ENCODE data around the gene ULK4. TPM values are rescaled to one million over a fixed set of nuclear protein-coding genes. Genes with fewer than 3 reads are reported as not detected.

ULK4 gene
- total and polyA plus RNA-seq, 9 of the 15 experiments (the other 6 are each of a cell fraction or from before 2014, with no cell fraction given) = 3.0 to 5.9 (median 3.5) TPM

DNA sequence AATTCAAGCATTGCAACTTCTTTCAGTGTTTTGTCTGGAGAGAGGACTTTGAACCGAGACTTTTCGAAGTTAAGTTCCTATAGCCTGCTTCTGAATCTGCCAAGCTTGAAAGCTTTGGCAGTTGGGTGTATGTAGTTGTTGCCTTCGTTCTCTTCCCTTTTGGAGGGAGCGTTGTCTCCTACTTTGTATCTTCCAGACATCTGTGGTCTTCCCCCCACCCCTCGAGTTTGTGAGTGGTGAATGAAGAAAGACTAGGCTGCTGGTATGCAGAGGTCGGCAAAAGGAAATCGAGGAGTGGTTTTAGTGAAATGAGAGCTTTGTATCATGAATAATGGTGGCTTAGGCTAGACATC is 761.3 kb downstream of the ULK4 start (continued):
- TF ChIP-seq MGA (IDR thresholded peaks at IDR 0.05) = no peak
- no peak for TF ChIP-seq HOXB6 (CRISPR knock-in tag; IDR thresholded peaks at IDR 0.05; ENCODE audit: borderline replicate concordance)
- no peak for TF ChIP-seq ZNF57 (CRISPR knock-in tag; IDR thresholded peaks at IDR 0.05)
- 0 out of 4 replicates have a peak, but pooled peaks of 1 of the 2 experiments have one; percentile 5 for TF ChIP-seq RAD21 (CRISPR knock-in tag; conservative IDR thresholded peaks at IDR 0.05 in 1 of 2, IDR thresholded peaks at IDR 0.05 in 1 of 2)
- TF ChIP-seq FOXK2 (conservative IDR thresholded peaks at IDR 0.05 in 1 of 2, IDR thresholded peaks at IDR 0.05 in 1 of 2; ENCODE audit: low read depth in 2 of 2) = peak in 1 of 2 experiments; percentile 33; a peak in 1 of 4 replicates
- TF ChIP-seq SMARCE1 (IDR thresholded peaks at IDR 0.05) = peak; percentile 52
- TF ChIP-seq, protein P1, sequence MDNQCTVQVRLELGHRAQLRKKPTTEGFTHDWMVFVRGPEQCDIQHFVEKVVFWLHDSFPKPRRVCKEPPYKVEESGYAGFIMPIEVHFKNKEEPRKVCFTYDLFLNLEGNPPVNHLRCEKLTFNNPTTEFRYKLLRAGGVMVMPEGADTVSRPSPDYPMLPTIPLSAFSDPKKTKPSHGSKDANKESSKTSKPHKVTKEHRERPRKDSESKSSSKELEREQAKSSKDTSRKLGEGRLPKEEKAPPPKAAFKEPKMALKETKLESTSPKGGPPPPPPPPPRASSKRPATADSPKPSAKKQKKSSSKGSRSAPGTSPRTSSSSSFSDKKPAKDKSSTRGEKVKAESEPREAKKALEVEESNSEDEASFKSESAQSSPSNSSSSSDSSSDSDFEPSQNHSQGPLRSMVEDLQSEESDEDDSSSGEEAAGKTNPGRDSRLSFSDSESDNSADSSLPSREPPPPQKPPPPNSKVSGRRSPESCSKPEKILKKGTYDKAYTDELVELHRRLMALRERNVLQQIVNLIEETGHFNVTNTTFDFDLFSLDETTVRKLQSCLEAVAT (IDR thresholded peaks at IDR 0.05) = peak in 1 of 2 experiments; percentile 56; a peak in 1 of 4 replicates
- TF ChIP-seq SRF (CRISPR knock-in tag; IDR thresholded peaks at IDR 0.05) = 0 out of 4 replicates have a peak, but pooled peaks of 1 of the 2 experiments have one; percentile 14
- TF ChIP-seq TBP (optimal IDR thresholded peaks at IDR 0.05; ENCODE audit: low read depth, low read length) = peak; percentile 27
- TF ChIP-seq NCOR1 (IDR thresholded peaks at IDR 0.05) = peak; percentile 15; the same call in 1 of the 2 replicates
- TF ChIP-seq RBFOX2 (IDR thresholded peaks at IDR 0.05; ENCODE audit: low read depth, low read length) = peak; percentile 22; the same call in 1 of the 2 replicates
- TF ChIP-seq, protein P2, sequence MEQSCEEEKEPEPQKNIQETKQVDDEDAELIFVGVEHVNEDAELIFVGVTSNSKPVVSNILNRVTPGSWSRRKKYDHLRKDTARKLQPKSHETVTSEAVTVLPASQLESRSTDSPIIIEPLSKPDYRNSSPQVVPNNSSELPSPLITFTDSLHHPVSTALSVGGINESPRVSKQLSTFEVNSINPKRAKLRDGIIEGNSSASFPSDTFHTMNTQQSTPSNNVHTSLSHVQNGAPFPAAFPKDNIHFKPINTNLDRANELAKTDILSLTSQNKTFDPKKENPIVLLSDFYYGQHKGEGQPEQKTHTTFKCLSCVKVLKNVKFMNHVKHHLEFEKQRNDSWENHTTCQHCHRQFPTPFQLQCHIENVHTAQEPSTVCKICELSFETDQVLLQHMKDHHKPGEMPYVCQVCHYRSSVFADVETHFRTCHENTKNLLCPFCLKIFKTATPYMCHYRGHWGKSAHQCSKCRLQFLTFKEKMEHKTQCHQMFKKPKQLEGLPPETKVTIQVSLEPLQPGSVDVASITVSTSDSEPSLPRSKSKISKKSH (CRISPR knock-in tag; IDR thresholded peaks at IDR 0.05) = 0 out of 2 replicates have a peak, but pooled peaks have one; percentile 20
- TF ChIP-seq CBX2 (IDR thresholded peaks at IDR 0.05; ENCODE audit: insufficient read depth, low read length, poor library complexity, severe bottlenecking) = no peak

Measured in K562 (cell line).